Measurements from ENCODE around the gene FEM1B.

The FEM1B gene

DNA sequence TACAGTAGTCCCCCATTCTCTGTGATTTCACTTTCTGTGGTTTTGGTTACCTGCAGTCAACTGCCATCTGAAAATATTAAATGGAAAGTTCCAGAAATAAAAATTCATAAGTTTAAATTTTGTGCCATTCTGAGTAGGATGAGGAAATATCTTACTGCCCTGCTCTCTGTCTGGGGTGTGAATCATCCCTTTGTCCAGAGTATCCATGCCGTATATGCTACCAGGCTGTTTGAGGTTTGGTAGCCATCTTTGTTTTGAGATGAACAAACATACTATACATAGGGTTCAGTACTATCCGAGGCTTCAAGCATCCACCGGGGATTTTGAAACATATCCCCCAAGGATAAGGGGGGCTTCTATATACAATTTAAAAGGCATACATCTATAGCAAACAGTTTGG lies 16.3 kb upstream of the FEM1B start:
- DNase-seq = no peak

DNA sequence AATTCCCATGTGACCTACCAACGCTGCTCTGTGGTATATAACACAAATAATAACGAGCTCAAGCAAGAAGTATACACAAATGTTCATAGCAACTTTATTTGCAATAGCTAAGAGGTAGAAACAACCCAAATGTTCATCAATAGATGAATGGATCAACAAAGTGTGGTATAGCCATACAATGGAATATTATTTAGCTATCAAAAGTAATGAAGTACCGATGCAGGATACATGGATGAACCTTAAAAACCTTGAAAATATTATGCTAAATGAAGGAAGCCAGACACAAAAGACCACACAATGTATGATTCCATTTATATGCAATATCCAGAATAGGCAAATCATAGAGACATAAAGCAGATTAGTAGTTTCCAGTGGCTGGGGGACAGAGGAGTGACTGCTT lies 15.6 kb upstream of the FEM1B start:
- DNase-seq = no peak

- no peak for DNase-seq
Observed at GRCh38 chr15:68262514-68263356, 14.8 kb upstream of the FEM1B start.

GRCh38 chr15:68264282-68264681 lies 13.3 kb upstream of the FEM1B start:
- DNase-seq = no peak

- no peak for DNase-seq
Observed at GRCh38 chr15:68265081-68265480, 12.5 kb upstream of the FEM1B start.

GRCh38 chr15:68265674-68266073 lies 11.9 kb upstream of the FEM1B start:
- no peak for DNase-seq

DNA sequence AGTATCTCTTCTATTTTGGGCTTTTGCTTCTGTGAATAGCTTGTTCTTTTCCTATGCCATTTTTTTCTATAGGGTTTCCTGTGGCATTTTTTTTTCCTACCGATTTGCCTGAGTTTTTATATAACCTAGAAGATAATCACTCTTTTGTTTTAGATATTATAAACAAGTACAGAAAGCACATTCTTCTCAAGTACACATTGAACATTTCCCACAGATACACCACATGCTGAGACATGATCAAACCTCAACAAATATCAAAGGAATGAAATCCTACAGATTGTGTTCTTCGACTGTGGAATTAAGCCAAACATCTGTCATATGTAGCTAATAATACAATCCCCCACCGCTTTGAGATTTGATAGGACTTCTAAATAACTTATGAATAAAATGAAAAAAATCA lies 9.1 kb upstream of the FEM1B start:
- DNase-seq = no peak

GRCh38 chr15:68271854-68272471 lies 5.6 kb upstream of the FEM1B start:
- DNase-seq = no peak

DNA sequence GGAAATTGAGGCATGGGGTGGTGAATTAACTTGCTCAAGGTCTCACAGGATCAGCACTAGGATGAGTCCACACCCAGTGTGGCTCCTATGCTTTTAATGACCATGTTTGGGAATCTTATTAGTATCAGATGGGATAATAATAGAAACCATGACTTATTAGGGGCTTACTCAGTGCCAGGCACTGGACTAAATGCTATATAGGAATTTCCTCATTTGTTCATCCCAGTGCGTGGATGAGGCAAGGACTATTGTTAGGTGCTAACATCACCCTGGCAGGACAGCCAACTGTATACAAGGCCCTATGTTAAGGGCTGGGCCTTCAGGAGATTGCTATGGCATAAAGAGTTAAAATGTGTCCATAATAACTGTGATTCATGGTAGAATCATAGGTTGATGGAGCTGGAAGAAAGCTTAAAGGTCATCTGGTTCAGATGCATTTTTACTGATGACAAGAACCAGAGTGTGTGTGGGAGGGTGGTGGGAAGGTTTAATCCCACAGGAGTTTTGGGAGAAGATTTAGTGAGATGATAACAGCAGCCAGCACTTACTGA lies 4.7 kb upstream of the FEM1B start:
- DNase-seq = no peak

DNA sequence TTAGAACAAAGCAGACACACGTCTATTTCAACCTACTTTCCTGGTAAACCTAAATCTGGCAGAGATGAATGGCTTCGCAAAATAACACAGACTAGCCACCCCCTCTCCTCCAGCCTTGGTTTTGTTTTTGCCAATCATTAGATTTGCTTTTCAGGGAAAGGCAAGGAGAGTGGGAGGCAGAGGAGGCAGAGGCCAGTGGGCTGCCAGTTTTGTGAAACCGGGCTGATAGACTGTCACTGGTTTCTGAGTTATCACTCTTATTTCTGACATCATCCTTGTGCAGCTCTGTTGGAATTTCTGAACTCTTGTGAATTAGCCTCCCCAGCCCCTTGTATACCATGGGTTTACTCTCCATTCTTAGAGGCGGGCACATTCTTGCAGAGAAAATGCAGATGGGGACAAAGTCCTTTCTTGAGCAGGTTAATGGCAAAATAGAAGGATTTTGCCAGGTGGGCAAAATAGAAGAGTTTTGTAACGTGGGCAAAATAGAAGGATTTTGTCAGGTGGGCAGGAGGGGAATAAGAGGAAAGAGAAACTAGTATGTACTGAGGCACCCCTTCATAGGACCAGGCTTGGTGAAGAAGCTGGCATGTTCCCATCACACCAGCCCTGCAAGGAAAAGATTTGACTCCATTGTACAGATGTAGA lies 3.2 kb upstream of the FEM1B start:
- DNase-seq = no peak

- DNase-seq = no peak
Observed at GRCh38 chr15:68275165-68275746, 2.3 kb upstream of the FEM1B start.

GRCh38 chr15:68276668-68277067 lies 877 bp upstream of the FEM1B start:
- DNase-seq = no peak

GRCh38 chr15:68277131-68277602 lies 378 bp upstream of the FEM1B start:
- DNase-seq = peak in 1 of 2 experiments; percentile 33

DNA sequence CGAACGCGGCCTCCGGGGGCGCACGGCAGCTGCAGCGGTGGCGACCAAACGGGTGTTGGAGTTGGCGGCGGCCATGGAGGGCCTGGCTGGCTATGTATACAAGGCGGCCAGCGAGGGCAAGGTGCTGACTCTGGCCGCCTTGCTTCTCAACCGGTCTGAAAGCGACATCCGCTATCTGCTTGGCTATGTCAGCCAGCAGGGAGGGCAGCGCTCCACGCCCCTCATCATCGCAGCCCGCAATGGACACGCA lies 725 bp downstream of the FEM1B start:
- DNase-seq = no peak

- DNase-seq = no peak
Observed at GRCh38 chr15:68278595-68279405, 1.3 kb downstream of the FEM1B start.

DNA sequence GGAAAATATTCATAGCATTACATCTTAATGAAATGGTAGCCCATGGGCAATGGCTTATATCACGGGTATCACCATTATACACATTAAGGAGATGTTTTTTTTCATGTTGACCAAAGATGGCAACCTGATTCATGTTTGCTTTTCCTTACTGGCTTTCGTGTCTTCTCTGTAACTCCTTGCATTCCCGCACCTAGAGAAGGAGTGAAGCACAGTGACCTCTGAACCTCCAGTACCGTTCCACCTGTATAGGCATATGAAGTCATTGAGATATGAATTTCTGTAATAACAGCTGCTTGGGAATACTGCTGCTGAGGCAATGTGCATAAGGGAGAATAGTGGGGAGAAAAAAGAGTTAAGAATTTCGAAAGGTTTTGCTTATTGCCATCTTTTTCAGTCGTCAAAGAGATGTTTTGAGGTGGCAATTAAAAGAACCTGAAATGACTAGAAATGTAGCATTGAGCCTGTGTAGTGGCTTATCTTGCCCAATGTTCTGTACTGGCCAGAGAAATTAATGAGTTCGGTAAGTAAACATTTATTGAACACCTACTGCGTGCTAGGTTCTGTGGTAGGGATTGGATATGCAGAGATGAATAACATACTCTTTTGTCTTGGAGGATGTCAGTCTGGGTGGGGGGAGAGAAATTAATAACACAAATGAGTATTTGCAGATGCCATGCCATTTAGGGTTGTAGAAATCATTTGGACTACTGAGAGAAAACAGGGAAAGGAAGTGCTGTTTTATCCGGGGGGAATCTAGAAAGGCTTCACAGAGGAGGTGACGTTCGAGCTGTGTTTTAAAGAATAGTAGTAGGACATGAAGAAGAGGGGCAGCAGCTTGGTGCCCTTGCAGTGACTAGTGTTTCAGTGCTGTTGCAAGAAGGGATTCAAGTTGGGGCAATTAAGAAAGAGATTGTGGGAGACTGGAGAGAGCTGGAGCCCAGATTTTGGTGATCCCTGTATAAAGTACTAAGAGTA lies 2.5 kb downstream of the FEM1B start:
- DNase-seq = no peak

DNA sequence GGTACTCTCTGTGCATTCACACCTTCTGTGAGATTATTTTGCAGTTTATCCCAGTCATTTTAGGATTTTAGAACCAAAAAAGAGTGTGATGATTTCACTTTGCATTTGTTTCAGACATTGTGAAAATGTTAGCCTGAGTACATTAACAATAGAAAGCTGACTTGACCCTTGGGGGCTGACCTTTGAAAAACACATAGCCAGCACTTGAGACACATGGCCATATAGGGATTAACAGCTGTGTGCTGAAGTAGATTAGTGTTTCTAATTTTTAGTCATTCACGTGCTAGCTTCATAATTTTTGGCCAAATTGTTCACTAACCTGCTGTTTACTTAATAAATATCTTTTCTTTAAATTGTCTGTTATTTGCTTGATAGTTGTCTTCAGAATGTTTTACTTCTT lies 3.5 kb downstream of the FEM1B start:
- no peak for DNase-seq

DNA sequence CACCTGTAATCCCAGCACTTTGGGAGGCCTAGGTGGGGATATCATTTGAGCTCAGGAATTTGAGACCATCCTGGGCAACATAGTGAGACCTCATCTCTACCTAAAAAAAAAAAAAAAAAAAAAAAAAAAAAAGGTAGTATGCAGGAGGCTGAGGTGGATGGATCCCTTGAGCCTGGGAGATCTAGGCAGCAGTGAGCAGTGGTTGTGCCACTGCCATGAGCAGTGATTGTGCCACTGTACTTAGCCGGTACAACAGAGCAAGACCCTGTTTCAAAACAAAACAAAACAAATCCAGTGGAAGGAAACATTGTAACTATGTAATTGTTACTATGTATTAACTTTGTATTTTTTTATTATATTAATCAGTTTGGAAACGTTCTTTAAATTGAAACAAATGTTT lies 5.9 kb downstream of the FEM1B start:
- DNase-seq = no peak

DNA sequence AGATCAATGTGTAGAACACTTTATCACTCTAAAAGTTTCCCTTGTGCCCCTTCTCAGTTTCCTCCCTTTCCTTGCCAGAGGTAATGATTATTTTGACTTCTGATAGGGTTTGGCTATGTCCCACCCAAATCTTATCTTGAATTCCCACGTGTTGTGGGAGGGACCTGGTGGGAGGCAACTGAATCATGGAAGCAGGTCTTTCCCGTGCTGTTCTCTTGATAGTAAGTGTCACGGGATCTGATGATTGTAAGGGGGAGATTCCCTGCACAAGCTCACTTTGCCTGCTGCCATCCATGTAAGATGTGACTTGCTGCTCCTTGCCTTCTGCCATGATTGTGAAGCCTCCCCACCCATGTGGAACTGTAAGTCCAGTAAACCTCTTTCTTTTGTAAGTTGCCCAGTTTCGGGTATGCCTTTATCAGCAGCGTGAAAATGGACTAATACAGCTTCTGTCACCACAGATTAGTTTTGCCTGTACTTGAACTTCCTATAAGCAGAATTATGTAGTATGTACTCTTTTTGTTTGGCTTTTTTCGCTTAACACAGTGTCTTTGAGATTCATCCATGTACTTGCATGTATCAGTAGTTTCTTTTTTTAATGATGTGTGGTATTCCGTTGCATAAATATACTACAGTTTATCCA lies 7.2 kb downstream of the FEM1B start:
- no peak for DNase-seq

- peak; percentile 78 to 80 for DNase-seq
Observed at GRCh38 chr15:68285259-68285980, 7.9 kb downstream of the FEM1B start.
